A673 (cell line): Measurements from ENCODE around the gene HOXC10. TPM values are rescaled to one million over a fixed set of nuclear protein-coding genes. Genes with fewer than 3 reads are reported as not detected.
A peak's percentile ranks its signal among the peaks of the same experiment; 100 is the strongest.

Source experiments
- BruUV-seq: library from RNA; stranded (reverse); fragments of 400-500 nt; replicated peaks from 2 replicates; lab custom pipeline; 2021; lab: Mats Ljungman, UMichigan
- CTCF ChIA-PET: fragments of 300-600 bp; sonication (Branson Sonifier 250); formaldehyde crosslinking; loops from one replicate; lab custom pipeline; 2022; ENCODE audit warnings: antibody characterized with exemption; lab: Charles Lee
- POLR2A ChIA-PET: fragments of 300-600 bp; sonication (Branson Sonifier 250); formaldehyde crosslinking; loops from one replicate; lab custom pipeline; 2022; ENCODE audit warnings: antibody characterized with exemption; ENCODE audit not compliant: low non-redundant PET; lab: Charles Lee
- DNase-seq: peaks from one replicate; pipeline ENCODE4 v3.0.0-alpha.2; 2015; ENCODE audit warnings: low spot score
- H3K27ac ChIP-seq: fragments of 200-600 bp; sonication (generic); 2 replicates; pipeline ENCODE4 v1.5.1; 2016; ENCODE audit warnings: mixed run types, low read depth, mild to moderate bottlenecking, mixed read lengths, antibody characterized with exemption, low read length; ENCODE audit not compliant: poor library complexity, severe bottlenecking
- H3K27me3 ChIP-seq: fragments of 200-600 bp; sonication (generic); replicated peaks from 2 replicates; pipeline ENCODE4 v1.6.1; 2017; ENCODE audit warnings: mixed run types, low read depth, mild to moderate bottlenecking, mixed read lengths, antibody characterized with exemption, low read length; ENCODE audit not compliant: insufficient read depth, poor library complexity
- H3K36me3 ChIP-seq: fragments of 200-600 bp; sonication (generic); 2 replicates; pipeline ENCODE4 v1.6.1; 2016; ENCODE audit warnings: mixed run types, mild to moderate bottlenecking, mixed read lengths, antibody characterized with exemption, low read length; ENCODE audit not compliant: insufficient read depth, poor library complexity, severe bottlenecking
- H3K4me1 ChIP-seq: fragments of 200-600 bp; sonication (generic); 2 replicates; pipeline ENCODE4 v1.6.1; 2017; ENCODE audit warnings: mixed run types, mild to moderate bottlenecking, mixed read lengths, antibody characterized with exemption, low read length; ENCODE audit not compliant: insufficient read depth, poor library complexity, severe bottlenecking
- H3K4me3 ChIP-seq: fragments of 200-600 bp; sonication (generic); 2 replicates; pipeline ENCODE4 v1.5.1; 2016; ENCODE audit warnings: low read depth, mixed run types, mild to moderate bottlenecking, mixed read lengths, low read length; ENCODE audit not compliant: poor library complexity, severe bottlenecking
- H3K9me3 ChIP-seq: fragments of 200-600 bp; sonication (generic); 2 replicates; pipeline ENCODE4 v1.6.1; 2016; ENCODE audit warnings: mixed run types, low read depth, mild to moderate bottlenecking, mixed read lengths, antibody characterized with exemption, low read length; ENCODE audit not compliant: poor library complexity, severe bottlenecking
- EZH2 ChIP-seq: fragments of 200-600 bp; sonication (generic); IDR thresholded peaks from 2 replicates; pipeline ENCODE4 v1.6.1; 2017; ENCODE audit warnings: borderline replicate concordance, low read depth, mild to moderate bottlenecking, mixed read lengths, antibody characterized with exemption, low read length; ENCODE audit not compliant: poor library complexity, severe bottlenecking
- intact Hi-C: fragments of 100-400 bp; cut with micrococcal nuclease; formaldehyde crosslinking; loops from one replicate; pipeline ENCODE4 v1.10.0; 2022; ENCODE audit not compliant: unreplicated experiment
- total RNA-seq: library from RNA; stranded (reverse); gene quantifications from 2 replicates; pipeline ENCODE4 v1.2.3, GENCODE V29; 2021
- TF ChIP-seq, protein P1 (sequence below): fragments of 300-800, 200-600 bp; sonication (generic); conservative IDR thresholded peaks from 2 replicates; pipeline ENCODE4 v1.5.1; 2017; ENCODE audit warnings: low read depth, mild to moderate bottlenecking, antibody characterized with exemption, low read length, moderate library complexity, mixed read lengths

Gene HOXC10
- total RNA-seq, 1 experiment from 2014 or later = 27.8 TPM

DNA sequence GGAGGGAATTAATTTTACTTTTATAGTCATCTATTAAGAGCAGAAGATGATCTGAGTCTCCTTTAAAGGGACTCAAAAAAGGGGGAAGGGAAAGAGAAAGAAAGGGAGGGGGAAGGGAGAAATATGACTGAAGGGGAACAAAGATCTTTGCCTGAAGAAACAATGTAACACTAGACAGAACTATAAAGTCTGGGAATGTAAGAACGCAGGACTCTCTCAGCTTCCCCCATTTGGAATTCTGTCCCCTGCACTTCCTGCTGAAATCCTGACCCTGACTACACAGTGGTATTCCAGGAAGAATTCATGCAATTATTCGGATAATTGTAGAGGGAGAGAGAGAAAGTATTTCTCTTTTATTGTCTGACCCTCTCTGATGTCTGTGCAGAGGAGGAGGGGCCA is 20.6 kb upstream of the HOXC10 start:
- no peak overlapping the region for H3K4me3 ChIP-seq
- H3K4me1 ChIP-seq = peaks cover 24% of the 10 kb centered on the region
- no peak overlapping the region for H3K27ac ChIP-seq
- no peaks in the 10 kb centered on the region for H3K9me3 ChIP-seq
- ChIA-PET CTCF (no interaction called here), POLR2A (no interaction called here)
- H3K27me3 ChIP-seq = no peaks in the 10 kb centered on the region
- no peaks in the 10 kb centered on the region for H3K36me3 ChIP-seq
- DNase-seq = no peak
- intact Hi-C loops = no loop called here
- BruUV-seq = no TSS peak
- TF ChIP-seq EZH2 = no peak
- TF ChIP-seq, protein P1, sequence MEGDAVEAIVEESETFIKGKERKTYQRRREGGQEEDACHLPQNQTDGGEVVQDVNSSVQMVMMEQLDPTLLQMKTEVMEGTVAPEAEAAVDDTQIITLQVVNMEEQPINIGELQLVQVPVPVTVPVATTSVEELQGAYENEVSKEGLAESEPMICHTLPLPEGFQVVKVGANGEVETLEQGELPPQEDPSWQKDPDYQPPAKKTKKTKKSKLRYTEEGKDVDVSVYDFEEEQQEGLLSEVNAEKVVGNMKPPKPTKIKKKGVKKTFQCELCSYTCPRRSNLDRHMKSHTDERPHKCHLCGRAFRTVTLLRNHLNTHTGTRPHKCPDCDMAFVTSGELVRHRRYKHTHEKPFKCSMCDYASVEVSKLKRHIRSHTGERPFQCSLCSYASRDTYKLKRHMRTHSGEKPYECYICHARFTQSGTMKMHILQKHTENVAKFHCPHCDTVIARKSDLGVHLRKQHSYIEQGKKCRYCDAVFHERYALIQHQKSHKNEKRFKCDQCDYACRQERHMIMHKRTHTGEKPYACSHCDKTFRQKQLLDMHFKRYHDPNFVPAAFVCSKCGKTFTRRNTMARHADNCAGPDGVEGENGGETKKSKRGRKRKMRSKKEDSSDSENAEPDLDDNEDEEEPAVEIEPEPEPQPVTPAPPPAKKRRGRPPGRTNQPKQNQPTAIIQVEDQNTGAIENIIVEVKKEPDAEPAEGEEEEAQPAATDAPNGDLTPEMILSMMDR = no peak

DNA sequence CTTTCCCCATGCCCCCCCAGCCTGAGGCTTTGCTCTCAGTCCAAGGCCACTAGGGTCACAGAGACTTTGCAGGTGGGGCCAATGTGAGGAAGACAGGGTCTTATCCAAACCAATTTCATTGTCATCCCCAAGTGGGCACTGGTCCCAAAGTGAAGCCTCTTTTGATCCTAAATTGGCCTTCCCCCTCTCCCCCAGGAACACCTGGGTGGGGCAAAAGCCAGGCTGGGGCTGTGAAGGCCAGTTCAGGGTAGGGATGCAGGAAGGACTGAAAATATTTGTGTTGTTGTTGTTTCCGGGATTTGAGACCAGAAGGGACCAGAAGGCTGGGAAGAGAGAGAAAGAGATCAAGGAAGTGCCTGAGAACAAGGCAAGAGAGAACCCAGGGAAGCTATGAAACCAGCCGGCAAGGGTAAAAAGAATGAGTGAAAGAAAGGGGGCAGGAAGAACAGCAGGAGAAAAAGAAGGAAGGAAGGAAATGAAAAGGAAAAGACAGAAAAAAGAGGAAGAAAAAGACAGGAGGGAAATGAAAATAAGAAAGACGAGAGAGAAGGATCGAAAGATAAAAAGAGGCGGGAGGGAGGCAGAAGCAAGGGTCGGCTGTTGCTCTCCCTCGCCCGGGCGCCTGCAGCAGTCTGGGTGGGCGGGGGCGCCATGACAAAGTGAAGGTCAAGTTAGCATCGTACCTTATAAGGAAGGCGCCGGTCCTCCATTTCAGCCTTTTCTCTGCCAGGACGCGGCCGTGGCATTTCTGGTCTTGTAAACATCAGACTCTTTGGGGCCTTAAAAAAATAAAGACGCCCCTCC is 19.5 kb upstream of the HOXC10 start:
- intact Hi-C loops = no loop called here
- CTCF ChIA-PET = interaction anchor here (0.5 to 0.7 kb wide), 3 partner anchors 15 to 371 kb away, joined by 3 to 6 read pairs (median 5); no protein-coding TSS in a partner anchor
- POLR2A ChIA-PET = interaction anchor here (0.5 kb wide), 1 partner anchor 258 kb away, joined by 8 read pairs; no protein-coding TSS in a partner anchor
- no peak for DNase-seq
- Histone ChIP-seq H3K4me1 (peaks cover 24% of the 10 kb centered on the region), H3K4me3 (peak overlapping the region; percentile 44), H3K27me3 (no peaks in the 10 kb centered on the region), H3K36me3 (no peaks in the 10 kb centered on the region), H3K27ac (peak overlapping the region; percentile 40), H3K9me3 (no peaks in the 10 kb centered on the region)
- no TSS peak for BruUV-seq
- TF ChIP-seq EZH2 = no peak
- TF ChIP-seq, protein P1 = no peak

DNA sequence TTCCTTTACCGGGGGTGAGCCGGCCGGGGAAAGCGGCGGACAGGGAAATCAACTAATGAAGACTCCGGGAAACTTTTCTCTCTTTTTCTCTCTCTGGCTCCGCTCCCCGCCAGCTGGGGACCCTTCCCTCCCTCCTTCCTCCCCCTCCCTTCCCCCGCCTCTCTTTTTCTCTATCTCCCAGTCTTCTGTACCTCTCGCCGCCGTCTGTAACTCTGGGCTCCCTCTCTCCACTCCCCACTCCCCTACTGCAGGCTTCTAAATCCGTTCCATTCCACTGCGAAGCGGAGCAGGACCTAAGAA is 18.9 kb upstream of the HOXC10 start:
- BruUV-seq = no TSS peak

More for the DNA sequence above, 18.9 kb upstream of the HOXC10 start:
- Histone ChIP-seq H3K4me1 (peaks cover 24% of the 10 kb centered on the region), H3K4me3 (peak overlapping the region; percentile 44), H3K27ac (peak overlapping the region; percentile 40), H3K9me3 (no peaks in the 10 kb centered on the region), H3K27me3 (no peaks in the 10 kb centered on the region), H3K36me3 (no peaks in the 10 kb centered on the region)
- TF ChIP-seq, protein P1 = no peak
- no peak for TF ChIP-seq EZH2
- DNase-seq = no peak
- POLR2A ChIA-PET = interaction anchor here (0.5 kb wide), 1 partner anchor 258 kb away, joined by 8 read pairs; no protein-coding TSS in a partner anchor
- CTCF ChIA-PET = no interaction called here
- intact Hi-C loops = no loop called here
